NCI-H128 (cell line): ENCODE results near the gene LTC4S.
"Not testable (repeated sequence)": the region's sequence is repeated elsewhere in the genome, so short reads cannot be mapped to it uniquely, and the experiment has no call there.

ENCODE experiments used
- DNase-seq: peaks from one replicate; lab custom pipeline; 2025; ENCODE audit not compliant: unreplicated experiment; lab: John Stamatoyannopoulos, UW

Gene LTC4S

DNA sequence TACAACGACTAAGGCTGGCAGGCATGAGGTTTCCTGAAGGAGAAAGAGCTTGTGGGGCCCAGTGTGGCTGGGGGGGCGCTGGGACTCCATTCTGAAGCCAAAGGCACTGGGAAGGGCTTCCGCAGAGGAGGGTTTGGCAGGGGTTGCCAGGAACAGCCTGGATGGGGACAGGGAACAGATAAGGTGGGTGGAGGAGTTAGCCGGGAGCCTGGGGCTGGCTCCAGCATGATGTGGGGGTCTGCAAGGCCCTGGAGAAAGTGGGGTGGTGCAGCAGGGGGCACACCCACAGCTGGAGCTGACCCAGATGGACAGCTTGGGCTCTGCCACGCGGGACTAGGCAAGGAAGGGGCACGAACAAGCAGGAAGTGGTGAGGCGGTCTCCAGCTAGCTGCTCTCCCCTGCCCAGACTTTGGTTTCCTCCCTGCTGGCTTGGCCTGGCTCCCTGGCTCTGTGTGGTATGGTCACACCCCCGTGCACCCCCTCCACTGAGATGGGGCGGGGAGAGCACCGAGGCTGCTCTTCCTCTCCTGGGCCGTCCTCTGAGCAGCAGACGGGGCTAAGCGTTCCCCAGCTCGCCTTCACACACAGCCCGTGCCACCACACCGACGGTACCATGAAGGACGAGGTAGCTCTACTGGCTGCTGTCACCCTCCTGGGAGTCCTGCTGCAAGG, at the start of gene LTC4S:
TSS of gene LTC4S (plus strand) at position 519 of the 672 bp plus-strand sequence. CDS start at position 614, 95 bp downstream.
- no peak for DNase-seq

DNA sequence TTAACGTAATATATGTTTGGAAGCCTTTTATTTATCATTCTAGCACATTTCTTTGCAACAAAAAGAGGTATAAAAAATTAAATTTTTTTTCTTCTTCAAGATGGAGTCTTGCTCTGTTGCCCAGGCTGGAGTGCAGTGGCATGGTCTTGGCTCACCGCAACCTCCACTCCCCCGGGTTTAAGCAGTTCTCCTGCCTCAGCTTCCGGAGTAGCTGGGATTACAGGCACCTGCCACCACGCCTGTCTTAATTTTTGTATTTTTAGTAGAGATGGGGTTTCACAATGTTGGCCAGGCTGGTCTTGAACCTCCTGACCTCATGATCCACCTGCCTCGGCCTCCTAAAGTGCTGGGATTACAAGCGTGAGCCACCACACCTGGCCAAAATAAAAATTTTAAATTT, 49.7 kb upstream of the LTC4S start:
- DNase-seq: not testable (repeated sequence)

GRCh38 chr5:179746872-179747271, 46.9 kb upstream of the LTC4S start:
- DNase-seq: no peak

DNA sequence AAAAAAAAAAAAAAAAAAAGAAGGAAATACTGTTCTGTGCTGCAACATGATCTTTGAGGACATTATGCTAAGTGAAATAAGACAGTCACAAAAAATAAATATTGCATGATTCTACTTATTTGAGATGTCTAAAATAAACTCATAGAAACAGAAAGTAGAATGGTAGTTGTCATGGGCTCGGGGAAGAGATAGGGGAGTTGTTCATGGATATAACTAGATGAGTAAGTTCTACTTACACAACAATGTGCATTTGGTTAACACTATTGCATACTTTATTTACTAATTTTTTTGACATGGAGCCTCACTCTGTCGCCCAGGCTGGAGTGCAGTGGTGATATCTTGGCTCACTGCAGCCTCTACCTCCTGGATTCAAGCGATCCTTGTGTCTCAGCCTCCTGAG, 46.0 kb upstream of the LTC4S start:
- DNase-seq: no peak

DNA sequence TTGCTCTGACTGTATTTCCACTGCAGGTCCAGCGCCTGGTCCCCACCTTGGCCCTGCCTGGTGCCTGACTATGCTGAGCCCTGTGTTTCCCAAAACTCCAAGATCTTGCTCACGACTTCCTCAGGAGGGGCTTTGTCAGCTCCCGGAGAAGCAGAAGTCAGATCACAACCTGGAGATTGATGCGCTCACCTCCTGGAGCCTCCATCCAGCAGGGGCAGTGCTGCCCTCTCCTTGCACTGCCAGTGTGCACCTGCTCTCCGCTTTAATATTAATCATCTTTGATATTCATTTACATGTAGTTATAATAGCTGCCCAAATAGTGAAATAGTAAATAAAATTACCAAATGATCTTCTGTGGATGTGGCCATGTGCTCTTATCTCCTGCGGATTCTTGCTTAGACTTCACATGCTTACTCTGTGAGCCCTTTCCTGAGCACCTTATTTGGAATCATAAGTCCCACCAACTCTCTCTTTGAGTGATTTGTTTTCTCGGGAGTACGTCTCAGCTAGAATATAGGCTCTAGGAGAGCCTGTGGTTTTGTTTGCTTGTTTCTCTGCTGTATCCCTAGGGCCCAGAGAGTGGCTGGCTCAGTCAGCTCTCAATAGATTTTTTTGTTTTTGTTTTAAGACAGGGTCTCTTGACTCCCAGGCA, 43.8 kb upstream of the LTC4S start:
- no peak for DNase-seq

DNA sequence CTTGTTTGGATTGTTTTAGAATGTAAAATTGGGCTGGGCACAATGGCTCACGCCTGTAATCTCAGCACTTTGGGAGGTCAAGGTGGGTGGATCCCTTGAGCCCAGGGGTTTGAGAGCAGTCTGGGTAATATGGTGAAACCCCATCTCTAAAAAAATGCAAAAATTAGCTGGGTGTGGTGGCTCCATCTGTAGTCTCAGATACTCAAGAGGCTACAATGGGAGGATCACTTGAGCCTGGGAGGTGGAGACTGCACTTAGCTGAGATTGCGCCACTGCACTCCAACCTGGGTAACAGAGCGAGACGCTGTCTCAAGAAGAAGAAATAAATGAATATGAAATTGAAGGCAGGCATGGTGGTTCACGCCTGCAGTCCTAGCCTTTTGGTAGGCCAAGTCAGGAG, 39.8 kb upstream of the LTC4S start:
- DNase-seq: no peak

- no peak for DNase-seq
These were observed 38.8 kb upstream of the LTC4S start for GRCh38 chr5:179755022-179755421.

GRCh38 chr5:179758955-179759354, 34.8 kb upstream of the LTC4S start:
- no peak for DNase-seq

DNA sequence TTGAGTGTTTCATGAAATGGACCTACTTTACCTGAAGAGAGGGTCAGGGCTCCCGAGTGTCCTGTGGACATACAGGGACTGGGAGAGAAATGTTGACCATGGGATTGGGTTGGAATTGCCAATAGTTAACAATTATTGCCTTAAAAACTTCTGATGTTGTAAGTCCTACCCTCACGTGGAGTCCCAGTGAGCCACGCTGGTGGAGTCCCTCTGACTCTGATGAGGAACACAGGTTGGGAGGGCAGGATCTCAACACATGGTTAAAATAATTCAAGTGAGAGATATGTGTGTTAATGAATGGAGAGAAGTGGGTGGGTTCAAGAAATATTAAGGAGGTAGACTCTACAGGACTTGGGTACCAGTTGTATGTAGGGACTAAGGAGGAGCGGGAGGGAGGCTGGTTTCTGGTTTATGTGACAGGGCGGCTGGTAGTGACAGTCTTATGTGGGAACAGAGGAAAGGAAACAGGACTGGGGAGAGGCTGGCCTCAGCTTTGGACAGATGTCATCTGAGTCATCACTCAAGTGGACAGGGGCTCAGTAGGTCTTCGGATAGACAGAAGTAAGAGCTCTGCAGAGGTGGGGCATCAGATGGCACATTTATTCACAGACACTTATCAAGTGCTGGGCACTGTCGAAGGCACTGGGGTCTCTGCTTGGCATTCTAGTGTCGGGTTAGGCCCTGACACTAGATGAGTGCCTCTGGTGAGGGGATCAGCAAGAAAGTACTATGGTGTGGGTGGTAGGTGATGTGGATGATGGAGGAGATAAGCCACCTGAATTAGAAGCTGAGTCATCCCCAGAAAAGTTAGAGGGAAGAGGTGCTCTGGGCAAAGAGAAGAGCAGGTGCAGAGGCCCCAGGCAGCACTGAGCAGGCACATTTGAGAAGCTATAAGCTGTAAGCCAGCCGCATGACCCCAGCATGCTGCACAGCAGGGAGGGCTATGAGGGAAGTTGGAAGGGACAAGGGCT, 33.9 kb upstream of the LTC4S start:
- DNase-seq: no peak

- no peak for DNase-seq
These were observed 31.6 kb upstream of the LTC4S start for GRCh38 chr5:179762079-179762780.

GRCh38 chr5:179762781-179763176, 31.0 kb upstream of the LTC4S start:
- DNase-seq: no peak

- DNase-seq: no peak
These were observed 30.4 kb upstream of the LTC4S start for GRCh38 chr5:179763215-179763945.

DNA sequence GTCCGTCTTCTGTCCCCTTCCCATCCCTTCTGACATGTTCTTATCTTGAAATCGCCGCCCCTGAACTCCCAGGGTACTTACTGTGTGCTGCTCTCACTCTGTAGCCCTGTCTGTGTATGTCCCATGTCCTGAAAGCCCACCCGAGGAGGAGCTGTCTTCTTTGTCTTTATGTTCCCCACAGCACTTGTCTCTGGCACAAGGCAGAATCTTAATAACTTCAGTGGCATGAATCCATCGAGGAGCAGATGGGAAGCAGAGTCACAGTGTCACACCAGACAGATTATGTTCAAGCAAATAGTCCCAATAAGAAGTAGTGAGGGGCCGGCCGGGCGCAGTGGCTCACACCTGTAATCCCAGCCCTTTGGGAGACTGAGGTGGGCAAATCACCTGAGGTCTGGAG, 29.7 kb upstream of the LTC4S start:
- no peak for DNase-seq

DNA sequence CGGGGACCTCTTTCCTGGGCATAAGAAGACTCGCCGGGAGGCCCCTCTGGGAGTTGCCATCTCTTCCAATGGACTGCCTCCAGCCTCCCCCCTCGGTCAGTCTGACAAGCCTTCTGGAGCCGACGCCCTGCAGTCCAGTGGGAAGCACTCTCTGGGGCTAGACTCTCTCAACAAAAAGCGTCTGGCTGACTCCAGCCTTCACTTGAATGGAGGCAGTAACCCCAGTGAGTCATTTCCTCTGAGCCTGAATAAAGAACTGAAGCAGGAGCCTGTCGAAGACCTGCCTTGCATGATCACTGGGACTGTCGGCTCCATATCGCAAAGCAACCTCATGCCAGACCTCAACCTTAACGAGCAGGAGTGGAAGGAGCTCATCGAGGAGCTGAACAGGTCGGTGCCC, 28.4 kb upstream of the LTC4S start:
- no peak for DNase-seq

DNA sequence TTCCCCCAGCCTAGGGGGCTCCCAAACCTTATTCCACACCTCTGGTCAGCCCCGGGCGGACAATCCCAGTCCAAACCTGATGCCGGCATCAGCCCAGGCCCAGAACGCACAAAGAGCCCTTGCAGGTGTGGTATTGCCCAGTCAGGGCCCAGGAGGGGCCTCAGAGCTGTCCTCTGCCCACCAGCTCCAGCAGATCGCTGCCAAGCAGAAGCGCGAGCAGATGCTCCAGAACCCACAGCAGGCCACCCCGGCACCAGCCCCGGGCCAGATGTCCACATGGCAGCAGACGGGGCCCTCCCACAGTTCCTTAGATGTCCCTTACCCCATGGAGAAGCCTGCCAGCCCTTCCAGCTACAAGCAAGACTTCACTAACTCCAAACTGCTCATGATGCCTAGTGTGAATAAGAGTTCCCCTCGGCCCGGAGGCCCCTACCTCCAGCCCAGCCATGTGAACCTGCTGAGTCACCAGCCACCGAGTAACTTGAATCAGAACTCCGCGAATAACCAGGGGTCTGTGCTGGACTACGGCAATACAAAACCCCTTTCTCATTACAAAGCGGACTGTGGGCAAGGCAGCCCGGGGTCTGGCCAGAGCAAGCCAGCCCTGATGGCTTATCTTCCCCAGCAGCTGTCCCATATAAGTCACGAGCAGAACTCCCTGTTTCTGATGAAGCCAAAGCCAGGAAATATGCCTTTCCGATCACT, 27.6 kb upstream of the LTC4S start:
- DNase-seq: no peak

GRCh38 chr5:179766726-179767455, 26.9 kb upstream of the LTC4S start:
- DNase-seq: no peak

DNA sequence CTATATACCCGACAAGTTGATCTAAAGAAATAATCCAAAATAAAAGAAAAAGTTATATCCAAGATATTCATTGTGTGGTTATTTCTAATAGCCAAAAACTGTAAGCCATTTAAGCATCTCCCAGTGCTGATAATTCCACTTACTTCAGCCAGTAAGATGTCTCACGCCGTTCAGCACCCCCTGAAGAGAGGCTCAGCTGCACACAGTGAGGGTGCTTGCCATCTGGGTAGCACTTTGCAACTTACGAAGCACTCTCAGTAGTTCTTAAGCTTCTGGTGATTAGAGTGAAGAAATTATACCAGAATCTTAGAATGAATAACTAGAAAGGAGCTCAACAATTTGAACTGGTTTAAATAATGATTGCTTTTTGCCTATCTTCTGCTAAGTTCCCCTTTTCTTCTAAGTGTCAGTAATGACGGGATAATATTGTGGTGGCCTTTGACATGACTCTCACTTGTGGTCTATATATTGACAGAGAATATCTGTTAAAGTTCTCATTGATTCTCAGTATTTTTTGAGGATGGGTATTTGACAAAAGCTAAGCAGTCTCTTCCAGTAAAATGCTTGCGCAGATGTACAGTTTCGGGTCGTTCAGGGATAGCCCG, 26.2 kb upstream of the LTC4S start:
- no peak for DNase-seq

DNA sequence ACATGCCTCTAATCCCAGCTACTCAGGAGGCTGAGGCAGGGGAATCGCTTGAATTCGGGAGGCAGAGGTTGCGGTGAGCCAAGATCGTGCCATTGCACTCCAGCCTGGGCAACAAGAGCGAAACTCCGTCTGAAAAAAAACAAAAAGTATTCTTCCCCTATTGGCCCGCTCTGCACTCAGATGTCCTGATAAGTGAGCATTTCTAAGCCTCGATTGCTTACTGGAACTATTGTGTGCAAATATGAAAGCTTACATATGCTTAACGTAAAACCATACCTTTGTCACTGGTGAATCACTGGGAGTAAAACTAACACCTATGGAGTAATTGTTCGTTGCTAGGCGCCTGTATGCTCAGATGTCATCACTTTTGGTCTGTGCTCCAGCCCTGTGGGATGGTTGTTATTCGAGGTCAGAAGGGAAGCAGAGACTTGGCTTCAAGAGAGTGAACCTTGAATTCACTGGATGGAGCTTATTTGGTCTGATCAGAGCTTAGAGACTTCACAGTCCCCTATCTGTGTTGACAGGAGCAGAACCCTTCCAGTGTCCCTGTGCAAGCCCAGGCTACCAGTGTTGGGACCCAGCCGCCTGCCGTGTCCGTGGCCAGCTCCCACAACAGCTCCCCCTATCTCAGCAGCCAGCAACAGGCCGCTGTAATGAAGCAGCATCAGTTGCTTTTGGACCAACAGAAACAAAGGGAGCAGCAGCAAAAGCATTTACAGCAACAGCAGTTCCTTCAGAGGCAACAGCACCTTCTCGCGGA, 25.3 kb upstream of the LTC4S start:
- DNase-seq: no peak
